GM19324 (cell line): Measurements from ENCODE around the gene CHCT1.
"Not testable (repeated sequence)": the region's sequence is repeated elsewhere in the genome, so short reads cannot be mapped to it uniquely, and the experiment has no call there.

Experiments used
- ATAC-seq: cut with Tn5 transposase; IDR thresholded peaks from one replicate; pipeline ENCODE4 v1.9.1; 2021; ENCODE audit warnings: mild to moderate bottlenecking, moderate library complexity; ENCODE audit not compliant: unreplicated experiment, low FRiP score

The CHCT1 gene

GRCh38 chr17:60422162-60422665 is at the start of gene CHCT1:
Gene CHCT1, plus strand, starts transcription at chr17:60422489. Its CDS starts 104 bp downstream, at chr17:60422593.
- no peak for ATAC-seq

- no peak for ATAC-seq
These were observed 49.4 kb upstream of the CHCT1 start for GRCh38 chr17:60372790-60373483.

GRCh38 chr17:60378187-60378586 is 44.1 kb upstream of the CHCT1 start:
- not testable (repeated sequence) for ATAC-seq

DNA sequence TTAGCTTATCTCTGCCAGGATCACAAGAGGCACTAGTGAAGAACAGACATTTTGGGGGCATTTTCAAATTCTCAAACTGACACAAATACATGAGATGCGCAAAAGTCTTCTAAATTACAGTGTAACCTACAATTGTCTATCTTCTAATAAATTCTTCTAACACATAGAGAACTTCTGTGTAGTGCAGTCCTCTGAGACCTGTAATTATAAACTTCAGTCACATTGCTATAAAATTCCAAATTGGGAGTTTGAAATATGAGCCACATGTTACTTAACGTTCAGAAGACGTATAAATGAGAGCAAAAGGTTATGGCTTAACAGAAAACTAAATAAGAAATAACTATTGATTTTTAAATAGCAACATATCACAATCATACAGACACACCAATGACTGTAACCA is 42.8 kb upstream of the CHCT1 start:
- ATAC-seq: not testable (repeated sequence)

DNA sequence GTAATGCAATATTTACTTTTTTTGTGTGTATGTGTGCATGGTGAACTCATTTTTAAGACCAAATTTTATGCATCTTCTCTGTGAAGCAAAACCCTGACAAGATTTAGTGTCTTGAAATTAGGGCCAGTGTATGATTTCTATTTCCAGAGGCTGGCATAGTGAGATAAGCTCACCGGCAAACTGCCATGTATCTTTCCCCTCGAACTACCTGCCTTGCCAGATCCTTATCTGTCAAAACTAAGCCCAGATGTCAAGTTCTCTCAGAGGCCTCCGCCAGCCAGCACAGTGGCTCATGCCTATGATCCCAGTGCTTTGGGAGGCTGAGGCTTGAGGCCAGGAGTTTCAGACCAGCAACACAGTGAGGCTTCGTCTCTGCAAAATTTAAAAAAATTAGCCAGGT is 40.3 kb upstream of the CHCT1 start:
- ATAC-seq: no peak

DNA sequence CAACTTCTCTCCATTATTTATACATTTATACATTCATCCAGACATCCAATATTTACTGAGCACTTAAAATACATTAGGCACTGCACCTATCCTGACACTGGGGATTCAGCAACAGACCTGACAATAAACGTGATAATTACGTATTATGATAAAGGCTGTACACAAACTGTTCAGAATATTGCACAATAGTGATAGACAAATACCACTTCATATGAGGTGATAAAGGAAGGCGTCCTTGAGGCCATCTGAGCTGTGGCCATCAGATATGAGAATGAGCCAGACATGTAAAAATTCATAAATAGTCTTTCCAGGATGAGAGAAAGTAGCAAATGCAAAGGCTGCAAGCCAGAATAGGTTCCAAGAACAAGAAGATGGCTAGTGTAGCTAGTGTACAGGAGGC is 38.9 kb upstream of the CHCT1 start:
- no peak for ATAC-seq

DNA sequence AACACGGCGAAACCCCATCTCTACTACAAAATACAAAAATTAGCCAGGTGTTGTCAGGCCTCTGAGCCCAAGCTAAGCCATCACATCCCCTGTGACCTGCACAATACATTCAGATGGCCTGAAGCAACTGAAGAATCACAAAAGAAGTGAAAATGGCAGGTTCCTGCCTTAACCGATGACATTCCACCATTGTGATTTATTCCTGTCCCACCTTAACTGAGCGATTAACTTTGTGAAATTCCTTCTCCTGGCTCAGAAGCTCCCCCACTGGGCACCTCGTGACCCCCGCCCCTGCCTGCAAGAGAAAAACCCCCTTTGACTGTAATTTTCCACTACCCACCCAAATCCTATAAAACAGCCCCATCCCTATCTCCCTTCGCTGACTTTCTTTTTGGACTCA is 37.4 kb upstream of the CHCT1 start:
- ATAC-seq: not testable (repeated sequence)

GRCh38 chr17:60386147-60387058 is 35.9 kb upstream of the CHCT1 start:
- ATAC-seq: no peak

GRCh38 chr17:60387666-60388065 is 34.6 kb upstream of the CHCT1 start:
- ATAC-seq: no peak

- ATAC-seq: no peak
These were observed 33.5 kb upstream of the CHCT1 start for GRCh38 chr17:60388742-60389141.

GRCh38 chr17:60390186-60390585 is 32.1 kb upstream of the CHCT1 start:
- no peak for ATAC-seq

GRCh38 chr17:60390925-60391470 is 31.3 kb upstream of the CHCT1 start:
- no peak for ATAC-seq

DNA sequence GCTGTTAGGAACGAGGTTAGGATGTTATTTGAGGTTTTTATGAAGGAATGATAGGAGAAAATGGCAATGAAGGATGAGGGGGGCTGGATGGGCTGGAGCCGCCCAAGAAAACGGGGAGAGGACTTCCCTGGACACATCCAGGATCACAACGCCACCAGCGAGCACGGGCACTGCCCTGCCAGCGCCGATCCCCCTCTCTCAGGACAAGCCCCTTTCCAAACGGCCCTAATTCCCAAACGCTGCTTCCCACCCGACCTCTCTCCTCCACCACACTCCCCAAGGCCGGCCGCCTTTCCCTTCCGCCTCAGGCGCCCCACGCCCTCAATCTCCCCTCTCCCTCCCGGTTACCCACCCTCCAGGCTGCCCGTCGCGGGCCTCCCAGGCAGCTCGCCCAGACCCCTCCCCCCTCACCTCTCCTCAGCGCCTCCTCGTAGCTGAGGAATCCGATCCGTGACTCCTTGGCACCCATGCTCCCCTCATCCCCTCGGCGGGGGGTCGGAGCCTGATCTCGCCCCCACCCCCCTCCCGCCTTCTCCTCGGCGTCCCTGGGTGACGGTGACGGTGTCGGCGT is 30.7 kb upstream of the CHCT1 start:
- ATAC-seq: peak; percentile 24

GRCh38 chr17:60392042-60392844 is 30.0 kb upstream of the CHCT1 start, which contains the start of gene USP32:
Gene USP32, minus strand, starts transcription at chr17:60392133. Its CDS starts 194 bp downstream, at chr17:60391939.
- ATAC-seq: peak; percentile 94

DNA sequence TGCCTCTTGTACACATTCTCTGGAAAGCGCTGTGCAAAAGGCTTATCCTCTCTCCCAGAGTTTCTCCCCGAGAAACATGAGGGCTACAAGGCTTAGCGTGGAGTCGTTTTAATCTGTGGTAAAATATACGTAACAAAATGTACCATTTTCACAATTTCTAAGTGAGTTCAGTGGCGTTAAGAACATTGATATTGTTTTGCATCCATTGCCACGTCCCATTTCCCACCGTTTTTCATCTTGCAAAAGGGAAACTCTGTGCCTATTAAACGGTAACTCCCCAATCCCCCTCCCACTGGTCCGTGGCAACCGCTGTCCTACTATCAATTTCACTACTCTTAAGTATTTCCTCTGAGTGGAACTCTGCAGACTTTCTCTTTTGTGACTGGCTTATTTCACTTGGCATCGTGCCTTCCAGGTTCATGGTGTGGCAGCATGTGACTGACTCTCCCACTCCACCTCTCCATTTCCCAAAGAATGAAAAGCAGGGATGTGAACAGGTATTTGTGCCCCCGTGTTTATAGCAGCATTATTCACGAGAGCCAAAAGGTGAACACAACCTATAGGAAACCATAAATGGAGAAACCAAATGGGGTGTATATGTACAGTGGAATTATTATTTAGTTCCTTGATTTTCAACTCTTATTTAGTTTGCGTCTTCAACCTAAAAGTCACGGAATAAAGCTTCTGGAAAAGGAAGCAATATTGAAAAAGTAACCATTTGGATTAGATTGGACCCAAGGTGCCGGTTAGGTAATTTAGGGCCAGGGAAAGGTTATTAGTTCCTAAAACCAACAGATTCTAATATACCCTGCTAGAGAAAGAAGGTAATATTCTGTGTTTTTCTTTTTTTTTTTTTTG is 29.2 kb upstream of the CHCT1 start:
- no peak for ATAC-seq

GRCh38 chr17:60393840-60394723 is 28.2 kb upstream of the CHCT1 start:
- ATAC-seq: no peak

- ATAC-seq: no peak
These were observed 26.7 kb upstream of the CHCT1 start for GRCh38 chr17:60395508-60396065.

GRCh38 chr17:60396412-60396811 is 25.9 kb upstream of the CHCT1 start:
- no peak for ATAC-seq
